DND-41 (cell line): ENCODE data around the gene CPXM2.

ENCODE experiments used
- CTCF ChIP-seq: IDR thresholded peaks from 2 replicates; pipeline ENCODE4 v1.5.1; 2012; ENCODE audit warnings: borderline replicate concordance, low read length, moderate library complexity, mild to moderate bottlenecking; ENCODE audit not compliant: poor library complexity, severe bottlenecking; ENCODE audit errors: extremely low read depth
- EZH2 ChIP-seq: IDR thresholded peaks from 3 replicates; pipeline ENCODE4 v1.6.1; 2012; ENCODE audit warnings: borderline replicate concordance, low read depth, mild to moderate bottlenecking, moderate library complexity, low read length, inconsistent platforms; ENCODE audit not compliant: severe bottlenecking

GRCh38 chr10:123938890-123939289 lies 47.3 kb upstream of the CPXM2 start:
- TF ChIP-seq CTCF: no peak
- no peak for TF ChIP-seq EZH2
